Hepatocyte (in vitro differentiated cells): ENCODE data around the gene MYH7. TPM values are rescaled to one million over a fixed set of nuclear protein-coding genes. Genes with fewer than 3 reads are reported as not detected.

Experiments
- DNase-seq: peaks from one replicate; pipeline ENCODE4 v3.0.0-alpha.2; 2016; ENCODE audit warnings: low spot score
- H2AFZ ChIP-seq: fragments of 200-600 bp; sonication (generic); 2 replicates; pipeline ENCODE4 v1.6.0; 2016; ENCODE audit warnings: antibody characterized with exemption, mild to moderate bottlenecking
- H3K27ac ChIP-seq: fragments of 200-600 bp; sonication (generic); 2 replicates; pipeline ENCODE4 v1.5.1; 2016; ENCODE audit warnings: mild to moderate bottlenecking
- H3K27me3 ChIP-seq: fragments of 200-600 bp; sonication (generic); 2 replicates; pipeline ENCODE4 v1.6.1; 2016
- H3K36me3 ChIP-seq: fragments of 200-600 bp; sonication (generic); replicated peaks from 2 replicates; pipeline ENCODE4 v1.5.1; 2016; ENCODE audit warnings: low read depth; ENCODE audit not compliant: insufficient read depth
- H3K4me1 ChIP-seq: fragments of 200-600 bp; sonication (generic); 2 replicates; pipeline ENCODE4 v1.5.1; 2016; ENCODE audit warnings: mild to moderate bottlenecking, moderate library complexity; ENCODE audit not compliant: insufficient read depth
- H3K4me2 ChIP-seq: fragments of 200-600 bp; sonication (generic); 2 replicates; pipeline ENCODE4 v1.6.0; 2016
- H3K4me3 ChIP-seq: fragments of 200-600 bp; sonication (generic); 2 replicates; pipeline ENCODE4 v1.5.1; 2016; ENCODE audit warnings: mild to moderate bottlenecking
- H3K79me2 ChIP-seq: fragments of 200-600 bp; sonication (generic); 2 replicates; pipeline ENCODE4 v1.6.0; 2017; ENCODE audit warnings: mild to moderate bottlenecking
- H3K9me2 ChIP-seq: fragments of 200-600 bp; sonication (generic); replicated peaks from 2 replicates; pipeline ENCODE4 v1.6.0; 2017; ENCODE audit warnings: mild to moderate bottlenecking; ENCODE audit not compliant: insufficient read depth
- H3K9me3 ChIP-seq: fragments of 200-600 bp; sonication (generic); 2 replicates; pipeline ENCODE4 v1.5.1; 2016; ENCODE audit warnings: low read depth, mild to moderate bottlenecking
- H4K20me1 ChIP-seq: fragments of 200-600 bp; sonication (generic); 2 replicates; pipeline ENCODE4 v1.6.0; 2016; ENCODE audit warnings: mild to moderate bottlenecking; ENCODE audit not compliant: insufficient read depth, poor library complexity, severe bottlenecking
- EZH2 ChIP-seq: fragments of 200-600 bp; sonication (generic); IDR thresholded peaks from 2 replicates; pipeline ENCODE4 v1.6.1; 2016; ENCODE audit warnings: antibody characterized with exemption, mild to moderate bottlenecking, borderline replicate concordance
- EZH2phosphoT487 ChIP-seq: fragments of 200-600 bp; sonication (generic); IDR thresholded peaks from one replicate; pipeline ENCODE4 v1.6.1; 2018; ENCODE audit warnings: antibody characterized with exemption, mild to moderate bottlenecking, low read depth, moderate library complexity; ENCODE audit not compliant: unreplicated experiment, severe bottlenecking
- WGBS: methylation state at CpG from one replicate; pipeline ENCODE4 v1.1.6; 2016; ENCODE audit warnings: low lambda C conversion rate; ENCODE audit errors: missing lambda C conversion rate; 5-methylcytosine and 5-hydroxymethylcytosine counted together
- polyA plus RNA-seq: library from polyadenylated mRNA; unstranded; fragments of >200 nt; fragmentation: Nextera tagmentation; extraction: Ambion mirVana; gene quantifications from 2 replicates; pipeline ENCODE4 v1.2.1, GENCODE V29; 2016
- total RNA-seq: library from RNA; depleted of rRNA; stranded (reverse); fragments of >200 nt; gene quantifications from 2 replicates; pipeline ENCODE4 v1.2.3, GENCODE V29; 2014
- TF ChIP-seq, protein P1 (sequence below): fragments of 200-600 bp; sonication (generic); IDR thresholded peaks from 2 replicates; pipeline ENCODE4 v1.5.1; 2016; ENCODE audit warnings: antibody characterized with exemption, mild to moderate bottlenecking; ENCODE audit not compliant: poor library complexity

MYH7 gene
- total and polyA plus RNA-seq, 2 experiments from 2014 or later: not detected

DNA sequence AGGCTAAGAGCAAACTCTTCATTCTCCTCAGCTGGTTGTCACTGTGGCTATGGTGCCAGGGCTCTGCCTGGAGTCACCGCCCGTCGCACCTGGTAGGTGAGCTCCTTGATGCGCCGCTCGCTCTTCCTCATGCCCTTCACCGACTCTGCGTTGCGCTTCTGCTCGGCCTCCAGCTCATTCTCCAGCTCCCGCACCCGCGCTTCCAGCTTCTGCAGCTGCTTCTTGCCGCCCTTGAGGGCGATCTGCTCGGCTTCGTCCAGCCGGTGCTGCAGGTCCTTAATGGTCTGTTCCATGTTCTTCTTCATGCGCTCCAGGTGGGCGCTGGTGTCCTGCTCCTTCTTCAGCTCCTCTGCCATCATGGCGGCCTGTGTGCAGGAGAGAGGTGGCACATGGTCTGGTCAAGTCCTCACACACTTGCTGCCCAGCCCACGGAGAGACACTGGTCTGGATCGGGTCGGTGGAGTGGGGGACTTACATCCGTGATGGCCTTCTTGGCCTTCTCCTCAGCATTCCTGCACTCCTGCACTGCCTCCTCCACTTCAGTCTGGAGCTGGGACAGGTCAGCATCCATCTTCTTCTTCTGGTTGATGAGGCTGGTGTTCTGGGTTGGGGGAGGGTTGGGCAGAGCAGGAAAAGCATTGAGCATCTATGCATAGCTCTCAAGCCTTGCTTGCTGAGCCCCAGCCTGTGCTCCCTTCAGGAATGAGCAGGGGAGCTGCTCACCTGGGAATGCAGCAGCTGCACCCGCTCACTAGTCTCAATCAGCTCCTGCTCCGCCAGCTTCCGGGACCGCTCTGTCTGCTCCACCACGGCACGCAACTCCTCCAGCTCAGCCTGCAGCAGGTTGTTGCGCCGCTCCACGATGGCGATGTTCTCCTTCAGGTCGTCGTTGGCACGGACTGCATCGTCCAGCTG, 20.3 kb downstream of the MYH7 start:
- no peaks in the 10 kb centered on the region for H3K27me3 ChIP-seq
- no peaks in the 10 kb centered on the region for H3K79me2 ChIP-seq
- no peak overlapping the region for H3K4me2 ChIP-seq
- H4K20me1 ChIP-seq: no peaks in the 10 kb centered on the region
- H3K36me3 ChIP-seq: no peaks in the 10 kb centered on the region
- H2AFZ ChIP-seq: no peak overlapping the region
- 94% methylated on average over 39 of the region's 39 CpGs for WGBS
- no peak overlapping the region for H3K4me3 ChIP-seq
- DNase-seq: no peak
- no peaks in the 10 kb centered on the region for H3K4me1 ChIP-seq
- no peak overlapping the region for H3K27ac ChIP-seq
- H3K9me3 ChIP-seq: no peaks in the 10 kb centered on the region
- no peak for TF ChIP-seq EZH2phosphoT487
- H3K9me2 ChIP-seq: no peaks in the 10 kb centered on the region

DNA sequence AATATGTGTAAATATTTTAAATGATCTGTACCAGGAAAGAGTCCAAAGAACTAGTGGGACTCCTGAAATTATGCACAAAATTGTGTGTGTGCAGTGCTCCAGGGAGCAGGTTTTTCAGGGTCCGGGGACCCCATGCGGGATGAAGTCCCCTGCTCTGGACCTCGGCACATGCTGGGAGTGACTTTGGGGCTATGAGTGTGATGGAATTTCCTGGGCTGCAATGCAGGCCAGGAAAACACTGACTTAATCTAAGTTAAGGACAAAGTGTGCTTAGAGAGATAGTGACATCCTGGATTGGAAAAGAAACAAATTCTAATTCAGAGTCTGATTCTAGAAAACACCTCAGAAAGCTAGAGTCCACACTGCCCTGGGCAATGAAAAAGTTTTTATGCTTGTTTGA, 21.2 kb downstream of the MYH7 start:
- Histone ChIP-seq H3K9me3 (no peaks in the 10 kb centered on the region), H3K4me1 (no peaks in the 10 kb centered on the region), H4K20me1 (no peaks in the 10 kb centered on the region), H2AFZ (no peak overlapping the region), H3K27ac (no peak overlapping the region), H3K4me2 (no peak overlapping the region), H3K9me2 (no peaks in the 10 kb centered on the region), H3K79me2 (no peaks in the 10 kb centered on the region), H3K4me3 (no peak overlapping the region), H3K36me3 (no peaks in the 10 kb centered on the region), H3K27me3 (no peaks in the 10 kb centered on the region)
- TF ChIP-seq, protein P1, sequence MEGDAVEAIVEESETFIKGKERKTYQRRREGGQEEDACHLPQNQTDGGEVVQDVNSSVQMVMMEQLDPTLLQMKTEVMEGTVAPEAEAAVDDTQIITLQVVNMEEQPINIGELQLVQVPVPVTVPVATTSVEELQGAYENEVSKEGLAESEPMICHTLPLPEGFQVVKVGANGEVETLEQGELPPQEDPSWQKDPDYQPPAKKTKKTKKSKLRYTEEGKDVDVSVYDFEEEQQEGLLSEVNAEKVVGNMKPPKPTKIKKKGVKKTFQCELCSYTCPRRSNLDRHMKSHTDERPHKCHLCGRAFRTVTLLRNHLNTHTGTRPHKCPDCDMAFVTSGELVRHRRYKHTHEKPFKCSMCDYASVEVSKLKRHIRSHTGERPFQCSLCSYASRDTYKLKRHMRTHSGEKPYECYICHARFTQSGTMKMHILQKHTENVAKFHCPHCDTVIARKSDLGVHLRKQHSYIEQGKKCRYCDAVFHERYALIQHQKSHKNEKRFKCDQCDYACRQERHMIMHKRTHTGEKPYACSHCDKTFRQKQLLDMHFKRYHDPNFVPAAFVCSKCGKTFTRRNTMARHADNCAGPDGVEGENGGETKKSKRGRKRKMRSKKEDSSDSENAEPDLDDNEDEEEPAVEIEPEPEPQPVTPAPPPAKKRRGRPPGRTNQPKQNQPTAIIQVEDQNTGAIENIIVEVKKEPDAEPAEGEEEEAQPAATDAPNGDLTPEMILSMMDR: no peak
- no peak for TF ChIP-seq EZH2
- TF ChIP-seq EZH2phosphoT487: no peak
- WGBS: 77% methylated on average over 3 of the region's 3 CpGs
- DNase-seq: no peak

DNA sequence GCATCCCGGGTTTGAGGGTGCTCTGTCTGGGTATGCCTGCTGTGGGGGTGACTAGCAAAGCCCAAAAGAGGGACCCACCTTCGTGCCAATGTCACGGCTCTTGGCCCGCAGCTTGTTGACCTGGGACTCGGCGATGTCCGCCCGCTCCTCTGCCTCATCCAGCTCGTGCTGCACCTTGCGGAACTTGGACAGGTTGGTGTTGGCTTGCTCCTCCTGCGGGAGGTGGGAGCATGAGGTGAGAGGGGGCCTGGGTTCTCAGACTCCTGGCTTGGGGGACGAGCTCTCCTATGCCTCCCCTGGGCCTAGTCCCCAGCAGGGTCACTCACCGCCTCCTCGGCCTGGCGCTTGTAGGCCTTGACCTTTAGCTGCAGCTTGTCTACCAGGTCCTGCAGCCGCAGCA, 21.8 kb downstream of the MYH7 start:
- Histone ChIP-seq H3K4me3 (no peak overlapping the region), H3K79me2 (no peaks in the 10 kb centered on the region), H3K9me2 (no peaks in the 10 kb centered on the region), H2AFZ (no peak overlapping the region), H3K36me3 (no peaks in the 10 kb centered on the region), H3K4me2 (no peak overlapping the region), H3K27ac (no peak overlapping the region), H4K20me1 (no peaks in the 10 kb centered on the region), H3K4me1 (no peaks in the 10 kb centered on the region), H3K9me3 (no peaks in the 10 kb centered on the region), H3K27me3 (no peaks in the 10 kb centered on the region)
- no peak for DNase-seq
- WGBS: 95% methylated on average over 16 of the region's 16 CpGs
- TF ChIP-seq EZH2phosphoT487 (no peak), EZH2 (no peak)
- TF ChIP-seq, protein P1: no peak
